ENCODE results near the gene CTNS. TPM values are rescaled to one million over a fixed set of nuclear protein-coding genes. Genes with fewer than 3 reads are reported as not detected.

The CTNS gene
- polyA plus RNA-seq, 1 donor from 2014 or later: 8.8 TPM

DNA sequence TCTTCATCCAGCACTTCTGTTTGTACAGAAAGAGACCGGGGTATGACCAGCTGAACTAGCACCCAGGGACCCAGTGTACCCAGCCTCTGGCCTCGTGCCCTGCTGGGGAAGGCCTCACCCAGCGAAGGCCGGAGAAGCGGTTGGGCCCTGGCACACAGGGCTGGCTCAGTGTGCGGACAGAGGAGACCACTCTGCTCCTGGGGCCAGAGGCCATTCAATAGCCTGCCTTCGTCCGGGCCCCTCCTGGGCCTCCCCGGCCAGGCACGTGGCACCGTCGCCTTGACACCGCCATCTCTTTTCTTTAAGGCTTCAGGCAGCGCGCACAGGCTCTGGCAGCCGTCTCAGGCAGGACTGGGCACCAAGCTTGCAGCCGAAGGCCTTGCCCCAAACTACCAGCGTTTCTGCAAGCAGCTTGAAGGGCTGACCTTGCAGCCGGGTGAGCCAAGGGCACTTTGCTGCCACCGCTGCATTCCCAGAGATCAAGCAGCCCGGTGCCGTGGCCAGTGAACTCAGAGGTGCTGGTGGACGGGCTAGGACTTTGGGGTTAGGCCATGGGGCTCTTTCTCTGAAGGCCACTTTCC is 23.8 kb downstream of the CTNS start:
- H2AFZ ChIP-seq (ENCODE audit: low read depth, low read length): no peak overlapping the region
- H3K9me3 ChIP-seq (ENCODE audit: low read length): no peaks in the 10 kb centered on the region
- H3K9ac ChIP-seq (ENCODE audit: low read length): no peak overlapping the region
- H3K36me3 ChIP-seq (ENCODE audit: insufficient read depth, low read length): no peaks in the 10 kb centered on the region
- no peaks in the 10 kb centered on the region for H3K27me3 ChIP-seq (ENCODE audit: insufficient read depth, low read depth, low read length)
- no peaks in the 10 kb centered on the region for H4K20me1 ChIP-seq (ENCODE audit: insufficient read depth)
- H3K79me2 ChIP-seq (replicated peaks; ENCODE audit: insufficient read depth, low read length): no peaks in the 10 kb centered on the region
- no peaks in the 10 kb centered on the region for H3K9me2 ChIP-seq (ENCODE audit: insufficient read depth, low read length)
- no peak overlapping the region for H3K4me2 ChIP-seq (ENCODE audit: low read length)
- no peak overlapping the region for H3K27ac ChIP-seq (ENCODE audit: low read length)
- H3F3A ChIP-seq (ENCODE audit: insufficient read depth, low read length, poor library complexity, severe bottlenecking): no peaks in the 10 kb centered on the region
- TF ChIP-seq, protein P1, sequence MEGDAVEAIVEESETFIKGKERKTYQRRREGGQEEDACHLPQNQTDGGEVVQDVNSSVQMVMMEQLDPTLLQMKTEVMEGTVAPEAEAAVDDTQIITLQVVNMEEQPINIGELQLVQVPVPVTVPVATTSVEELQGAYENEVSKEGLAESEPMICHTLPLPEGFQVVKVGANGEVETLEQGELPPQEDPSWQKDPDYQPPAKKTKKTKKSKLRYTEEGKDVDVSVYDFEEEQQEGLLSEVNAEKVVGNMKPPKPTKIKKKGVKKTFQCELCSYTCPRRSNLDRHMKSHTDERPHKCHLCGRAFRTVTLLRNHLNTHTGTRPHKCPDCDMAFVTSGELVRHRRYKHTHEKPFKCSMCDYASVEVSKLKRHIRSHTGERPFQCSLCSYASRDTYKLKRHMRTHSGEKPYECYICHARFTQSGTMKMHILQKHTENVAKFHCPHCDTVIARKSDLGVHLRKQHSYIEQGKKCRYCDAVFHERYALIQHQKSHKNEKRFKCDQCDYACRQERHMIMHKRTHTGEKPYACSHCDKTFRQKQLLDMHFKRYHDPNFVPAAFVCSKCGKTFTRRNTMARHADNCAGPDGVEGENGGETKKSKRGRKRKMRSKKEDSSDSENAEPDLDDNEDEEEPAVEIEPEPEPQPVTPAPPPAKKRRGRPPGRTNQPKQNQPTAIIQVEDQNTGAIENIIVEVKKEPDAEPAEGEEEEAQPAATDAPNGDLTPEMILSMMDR (IDR thresholded peaks at IDR 0.05; ENCODE audit: poor library complexity, severe bottlenecking): no peak
- no peak for TF ChIP-seq SMC3 (conservative IDR thresholded peaks at IDR 0.05; ENCODE audit: poor library complexity)
- TF ChIP-seq POLR2AphosphoS5 (IDR thresholded peaks at IDR 0.05): no peak
- TF ChIP-seq RAD21 (conservative IDR thresholded peaks at IDR 0.05): no peak
- no peak for TF ChIP-seq EP300 (conservative IDR thresholded peaks at IDR 0.05; ENCODE audit: poor library complexity, severe bottlenecking)
- TF ChIP-seq TAF1 (IDR thresholded peaks at IDR 0.05; ENCODE audit: low read depth): no peak
- no peak for TF ChIP-seq EZH2 (IDR thresholded peaks at IDR 0.05; ENCODE audit: borderline replicate concordance, insufficient read depth, low read length, poor library complexity, severe bottlenecking)
- no peak for TF ChIP-seq MXI1 (conservative IDR thresholded peaks at IDR 0.05; ENCODE audit: poor library complexity, severe bottlenecking)
- TF ChIP-seq, protein P2, sequence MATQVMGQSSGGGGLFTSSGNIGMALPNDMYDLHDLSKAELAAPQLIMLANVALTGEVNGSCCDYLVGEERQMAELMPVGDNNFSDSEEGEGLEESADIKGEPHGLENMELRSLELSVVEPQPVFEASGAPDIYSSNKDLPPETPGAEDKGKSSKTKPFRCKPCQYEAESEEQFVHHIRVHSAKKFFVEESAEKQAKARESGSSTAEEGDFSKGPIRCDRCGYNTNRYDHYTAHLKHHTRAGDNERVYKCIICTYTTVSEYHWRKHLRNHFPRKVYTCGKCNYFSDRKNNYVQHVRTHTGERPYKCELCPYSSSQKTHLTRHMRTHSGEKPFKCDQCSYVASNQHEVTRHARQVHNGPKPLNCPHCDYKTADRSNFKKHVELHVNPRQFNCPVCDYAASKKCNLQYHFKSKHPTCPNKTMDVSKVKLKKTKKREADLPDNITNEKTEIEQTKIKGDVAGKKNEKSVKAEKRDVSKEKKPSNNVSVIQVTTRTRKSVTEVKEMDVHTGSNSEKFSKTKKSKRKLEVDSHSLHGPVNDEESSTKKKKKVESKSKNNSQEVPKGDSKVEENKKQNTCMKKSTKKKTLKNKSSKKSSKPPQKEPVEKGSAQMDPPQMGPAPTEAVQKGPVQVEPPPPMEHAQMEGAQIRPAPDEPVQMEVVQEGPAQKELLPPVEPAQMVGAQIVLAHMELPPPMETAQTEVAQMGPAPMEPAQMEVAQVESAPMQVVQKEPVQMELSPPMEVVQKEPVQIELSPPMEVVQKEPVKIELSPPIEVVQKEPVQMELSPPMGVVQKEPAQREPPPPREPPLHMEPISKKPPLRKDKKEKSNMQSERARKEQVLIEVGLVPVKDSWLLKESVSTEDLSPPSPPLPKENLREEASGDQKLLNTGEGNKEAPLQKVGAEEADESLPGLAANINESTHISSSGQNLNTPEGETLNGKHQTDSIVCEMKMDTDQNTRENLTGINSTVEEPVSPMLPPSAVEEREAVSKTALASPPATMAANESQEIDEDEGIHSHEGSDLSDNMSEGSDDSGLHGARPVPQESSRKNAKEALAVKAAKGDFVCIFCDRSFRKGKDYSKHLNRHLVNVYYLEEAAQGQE (IDR thresholded peaks at IDR 0.05; ENCODE audit: borderline replicate concordance): no peak
- H3K4me3 ChIP-seq (ENCODE audit: low read length): no peak overlapping the region

DNA sequence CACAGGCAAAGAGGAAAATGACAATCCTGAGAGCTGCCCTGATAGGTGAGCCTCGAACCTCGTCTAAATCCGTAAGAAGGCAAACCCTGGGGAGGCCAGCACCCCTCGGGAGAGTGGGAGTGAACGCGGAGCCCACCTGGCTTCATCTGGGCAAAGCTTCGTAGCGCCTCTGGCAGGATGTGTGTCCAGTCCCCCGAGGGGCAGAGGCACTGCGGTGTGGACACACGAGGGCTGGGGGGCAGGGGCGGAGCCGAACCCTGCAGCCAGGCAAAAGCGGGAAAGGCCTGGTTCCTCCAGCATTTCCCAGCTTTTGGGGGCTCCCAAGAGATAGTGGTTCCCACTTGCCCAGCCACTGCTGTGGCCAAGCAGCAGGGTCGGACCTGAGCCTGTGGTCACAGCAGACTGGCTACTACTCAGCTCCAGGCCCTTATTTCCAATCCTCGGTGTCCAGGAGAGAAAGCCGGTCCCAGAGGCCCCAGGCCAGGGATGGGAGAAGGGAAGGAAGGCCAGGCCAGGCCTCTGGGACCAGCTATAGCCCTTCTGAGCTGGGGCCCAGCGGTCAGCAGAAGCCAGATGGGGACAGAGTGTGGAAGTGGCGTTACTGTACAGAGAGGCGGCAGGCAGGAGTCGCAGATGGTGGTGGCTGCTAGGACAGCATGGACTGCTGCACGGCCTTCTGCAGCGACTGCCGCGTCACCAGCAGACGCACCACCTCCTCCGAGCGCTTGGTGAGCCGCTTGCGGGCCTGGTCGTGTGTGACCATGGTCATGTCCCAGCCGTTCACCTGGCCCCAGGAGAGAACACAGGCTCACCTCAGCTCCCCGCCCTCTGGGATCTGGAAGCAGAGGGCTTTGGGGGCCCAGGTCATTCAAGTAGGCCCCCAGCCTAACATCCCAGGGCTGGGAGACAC is 26.8 kb downstream of the CTNS start:
- no peak overlapping the region for H3K4me3 ChIP-seq (ENCODE audit: low read length)
- no peaks in the 10 kb centered on the region for H3K9me3 ChIP-seq (ENCODE audit: low read length)
- no peak overlapping the region for H3K9ac ChIP-seq (ENCODE audit: low read length)
- H3K27me3 ChIP-seq (ENCODE audit: insufficient read depth, low read depth, low read length): no peaks in the 10 kb centered on the region
- H3K9me2 ChIP-seq (ENCODE audit: insufficient read depth, low read length): no peaks in the 10 kb centered on the region
- H3K27ac ChIP-seq (ENCODE audit: low read length): no peak overlapping the region
- H4K20me1 ChIP-seq (ENCODE audit: insufficient read depth): no peaks in the 10 kb centered on the region
- no peaks in the 10 kb centered on the region for H3K36me3 ChIP-seq (ENCODE audit: insufficient read depth, low read length)
- H3K4me2 ChIP-seq (ENCODE audit: low read length): no peak overlapping the region
- TF ChIP-seq POLR2AphosphoS5 (IDR thresholded peaks at IDR 0.05) (no peak), EP300 (conservative IDR thresholded peaks at IDR 0.05; ENCODE audit: poor library complexity, severe bottlenecking) (no peak), TAF1 (IDR thresholded peaks at IDR 0.05; ENCODE audit: low read depth) (no peak), EZH2 (IDR thresholded peaks at IDR 0.05; ENCODE audit: borderline replicate concordance, insufficient read depth, low read length, poor library complexity, severe bottlenecking) (no peak), SMC3 (conservative IDR thresholded peaks at IDR 0.05; ENCODE audit: poor library complexity) (no peak)
- no peak overlapping the region for H2AFZ ChIP-seq (ENCODE audit: low read depth, low read length)
- peaks cover 14% of the 10 kb centered on the region for H3K79me2 ChIP-seq (replicated peaks; ENCODE audit: insufficient read depth, low read length)
- H3F3A ChIP-seq (ENCODE audit: insufficient read depth, low read length, poor library complexity, severe bottlenecking): no peaks in the 10 kb centered on the region
